HG03175 (cell line): ENCODE results near the gene VSTM2L.

Experiments used
- ATAC-seq: cut with Tn5 transposase; IDR thresholded peaks from one replicate; pipeline ENCODE4 v1.9.1; 2021; ENCODE audit warnings: mild to moderate bottlenecking, moderate library complexity; ENCODE audit not compliant: unreplicated experiment

VSTM2L gene

DNA sequence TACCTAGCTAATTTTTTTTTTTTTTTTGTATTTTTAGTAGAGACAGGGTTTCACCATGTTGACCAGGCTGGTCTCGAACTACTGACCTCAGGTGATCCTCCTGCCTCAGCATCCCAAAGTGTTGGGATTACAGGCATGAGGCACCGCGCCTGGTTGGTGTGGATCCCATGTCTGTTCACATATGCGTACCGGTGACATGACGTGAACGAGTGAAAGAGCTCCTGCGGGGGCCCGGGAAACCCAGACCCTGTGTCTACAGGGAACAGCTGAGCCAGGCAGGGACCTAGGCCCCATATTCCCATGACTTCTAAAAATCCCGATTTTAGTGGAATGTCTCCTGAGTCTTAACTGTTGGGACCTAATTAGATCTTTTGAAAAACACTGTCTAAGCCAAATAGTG lies 33.1 kb downstream of the VSTM2L start:
- ATAC-seq, result no peak

DNA sequence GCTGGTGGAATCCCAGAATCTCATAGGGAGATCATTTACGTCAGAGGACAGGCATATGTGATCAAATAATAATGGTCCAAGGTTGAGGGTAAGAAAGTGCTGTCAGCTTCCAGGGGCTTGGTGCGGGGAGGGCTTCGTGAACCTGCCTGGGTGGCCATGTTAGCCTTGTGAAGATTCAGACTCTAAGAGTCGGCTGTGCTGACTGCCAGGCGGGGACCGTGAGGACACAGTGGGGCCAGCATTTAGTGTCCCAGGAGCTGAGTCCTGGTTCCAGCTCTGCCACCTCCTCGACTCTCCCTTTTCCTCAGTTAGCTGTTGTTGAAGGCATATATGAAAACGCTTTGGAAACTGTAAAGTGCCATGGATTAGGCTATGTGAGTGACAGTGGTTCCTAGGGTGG lies 33.5 kb downstream of the VSTM2L start:
- ATAC-seq, result no peak

DNA sequence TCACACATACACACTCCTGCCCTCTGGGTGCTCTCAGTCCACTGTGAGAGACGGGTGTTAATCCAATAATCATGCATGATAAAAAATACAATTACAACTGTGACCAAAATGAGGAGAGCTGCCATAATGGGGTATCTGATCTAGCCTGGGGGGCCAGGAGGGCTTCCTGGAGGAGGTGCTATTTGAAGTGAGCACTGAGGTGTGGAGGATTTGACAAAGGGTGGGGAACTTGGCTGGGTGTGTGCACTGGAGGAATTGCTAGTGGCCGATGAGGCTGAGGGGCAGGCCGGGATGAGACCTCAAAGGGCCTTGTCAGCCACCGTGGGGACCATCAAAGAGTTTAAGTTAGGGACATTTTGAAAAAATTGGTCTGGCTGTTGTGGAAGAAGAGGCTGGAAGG lies 34.8 kb downstream of the VSTM2L start:
- no peak for ATAC-seq

DNA sequence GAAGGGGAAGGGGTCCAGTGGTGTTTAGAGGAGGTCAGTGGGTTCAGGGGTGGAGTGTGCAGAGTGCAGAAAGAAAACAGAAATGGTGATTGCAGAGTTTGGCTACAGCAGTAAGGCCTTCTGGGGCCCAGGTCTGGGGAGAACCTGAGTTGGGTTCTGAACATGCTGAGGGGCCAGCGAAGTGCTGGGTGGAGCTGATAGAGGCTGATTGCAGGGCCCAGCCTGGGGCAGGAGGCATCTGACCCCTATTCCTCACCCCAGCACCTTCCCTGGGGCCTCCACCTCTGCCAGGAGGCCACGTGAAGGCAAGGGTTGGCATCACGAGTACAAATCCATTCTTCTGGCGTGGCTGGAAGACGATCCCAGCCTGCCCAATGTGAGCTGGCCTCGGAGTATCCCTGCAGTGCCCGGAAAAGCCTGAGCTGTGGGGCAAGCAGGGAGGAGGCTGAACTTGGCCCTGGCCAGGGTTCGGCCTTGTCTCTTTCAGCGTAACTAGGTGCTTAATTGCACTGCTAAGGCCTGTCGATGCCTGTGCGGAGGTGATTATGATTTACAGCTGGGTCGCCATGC lies 35.3 kb downstream of the VSTM2L start:
- ATAC-seq, result no peak

DNA sequence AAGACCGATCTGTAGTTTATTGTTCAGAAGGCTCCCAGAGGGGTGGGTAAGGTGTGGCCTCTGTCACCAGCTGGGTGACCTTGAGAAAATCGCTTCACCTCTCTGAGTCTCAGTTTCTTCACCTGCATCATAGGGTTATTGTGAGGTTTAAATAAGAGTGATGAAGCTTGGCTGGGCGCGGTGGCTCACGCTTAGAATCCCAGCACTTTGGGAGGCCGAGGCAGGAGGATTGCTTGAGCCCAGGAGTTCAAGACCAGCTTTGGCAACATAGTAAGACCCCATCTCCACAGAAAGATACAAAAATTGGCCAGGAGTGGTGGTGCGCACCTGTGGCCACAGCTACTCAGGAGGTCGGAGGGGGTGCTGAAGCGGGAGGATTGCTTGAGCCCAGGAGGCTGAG lies 36.0 kb downstream of the VSTM2L start:
- no peak for ATAC-seq

DNA sequence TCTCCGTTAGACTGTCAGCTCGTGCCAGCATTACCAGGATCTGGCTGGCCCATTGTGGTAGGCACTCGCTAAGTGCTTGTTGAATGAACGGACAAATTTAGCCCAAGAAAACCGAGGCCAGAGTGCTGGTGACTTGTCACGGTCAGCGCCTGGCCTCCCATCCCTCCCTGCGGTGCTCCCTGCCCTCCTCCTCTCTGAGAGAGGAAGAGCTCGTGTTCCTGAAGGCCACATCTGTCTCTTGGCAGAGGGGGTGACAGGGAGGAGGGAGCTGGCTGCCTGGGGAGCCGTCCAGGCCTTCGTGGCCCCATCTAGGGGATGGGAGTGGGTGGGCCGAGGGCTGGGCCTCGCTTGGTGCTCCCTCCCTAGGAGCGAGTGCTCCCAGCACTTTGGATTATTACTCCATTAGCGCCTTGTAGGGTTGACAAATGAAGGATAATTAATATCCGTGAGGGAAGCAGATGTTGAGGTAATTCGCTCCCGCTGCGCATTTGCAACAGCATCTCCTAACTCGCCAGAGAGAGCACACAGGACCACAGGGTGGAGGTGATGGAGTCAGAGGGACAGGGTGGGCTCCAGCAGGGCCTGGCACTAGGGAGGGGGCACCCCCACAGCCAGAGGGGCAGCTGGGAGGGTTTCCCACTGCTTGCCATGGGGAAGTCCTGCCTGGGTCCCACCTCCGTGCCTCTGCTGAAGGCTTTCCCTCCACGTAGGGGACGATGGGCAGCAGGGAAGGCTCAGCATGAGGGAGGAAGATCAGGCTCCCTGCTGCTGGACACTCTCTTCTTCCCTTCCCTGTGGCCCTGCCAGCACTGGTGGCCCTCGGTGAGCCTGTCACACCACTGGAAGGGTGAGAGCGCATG lies 37.0 kb downstream of the VSTM2L start:
- no peak for ATAC-seq

DNA sequence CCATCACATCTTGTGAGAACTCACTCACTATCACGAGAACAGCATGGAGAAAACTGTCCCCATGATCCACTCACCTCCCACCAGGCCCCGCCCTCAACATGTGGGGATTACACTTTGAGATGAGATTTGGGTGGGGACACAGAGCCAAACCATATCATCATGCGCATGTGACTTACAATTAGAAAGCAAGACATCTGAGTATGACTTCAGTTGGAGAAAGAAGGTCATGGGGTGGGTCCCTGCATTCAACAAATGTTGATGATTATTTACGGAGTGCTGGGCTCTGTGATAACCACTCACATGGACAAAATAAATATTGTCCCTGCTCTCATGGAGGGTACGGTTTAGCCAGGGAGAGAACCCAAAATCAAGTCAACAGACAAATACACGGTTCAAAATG lies 37.9 kb downstream of the VSTM2L start:
- no peak for ATAC-seq

DNA sequence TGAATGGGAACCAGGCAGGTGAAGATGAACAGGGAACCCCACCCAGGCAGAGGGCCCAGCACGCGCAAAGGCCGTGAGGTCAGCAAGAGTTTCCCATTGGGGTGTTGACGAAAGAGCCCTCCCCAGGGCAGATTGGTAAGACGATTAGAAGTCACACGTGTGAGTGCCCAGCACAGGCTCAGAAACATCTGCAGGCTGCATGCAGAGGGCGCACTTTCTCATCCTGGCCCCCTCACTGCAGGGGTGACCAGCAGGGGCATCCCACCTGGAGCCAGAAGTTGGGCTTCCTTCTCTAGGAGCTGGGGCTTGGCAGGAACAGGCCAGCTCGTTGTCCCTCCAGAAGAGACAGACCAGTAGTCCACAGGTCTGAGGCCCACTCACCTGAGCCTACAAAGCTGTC lies 38.4 kb downstream of the VSTM2L start:
- no peak for ATAC-seq

DNA sequence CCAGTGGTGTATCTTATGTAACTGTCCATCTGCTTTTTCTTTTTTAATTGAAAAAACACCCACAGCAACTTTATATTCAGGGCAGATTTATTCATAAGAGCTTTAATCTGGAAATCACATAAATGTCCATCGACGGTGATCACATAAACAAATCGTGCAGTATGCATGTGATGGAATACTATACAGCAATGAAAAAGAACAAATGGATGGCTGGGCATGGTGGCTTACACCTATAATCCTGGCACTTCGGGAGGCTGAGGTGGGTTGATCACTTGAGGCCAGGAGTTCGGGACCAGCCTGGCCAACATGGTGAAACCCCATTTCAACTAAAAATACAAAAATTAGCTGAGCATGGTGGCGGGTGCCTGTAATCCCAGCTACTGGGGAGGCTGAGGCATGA lies 39.1 kb downstream of the VSTM2L start:
- no peak for ATAC-seq

DNA sequence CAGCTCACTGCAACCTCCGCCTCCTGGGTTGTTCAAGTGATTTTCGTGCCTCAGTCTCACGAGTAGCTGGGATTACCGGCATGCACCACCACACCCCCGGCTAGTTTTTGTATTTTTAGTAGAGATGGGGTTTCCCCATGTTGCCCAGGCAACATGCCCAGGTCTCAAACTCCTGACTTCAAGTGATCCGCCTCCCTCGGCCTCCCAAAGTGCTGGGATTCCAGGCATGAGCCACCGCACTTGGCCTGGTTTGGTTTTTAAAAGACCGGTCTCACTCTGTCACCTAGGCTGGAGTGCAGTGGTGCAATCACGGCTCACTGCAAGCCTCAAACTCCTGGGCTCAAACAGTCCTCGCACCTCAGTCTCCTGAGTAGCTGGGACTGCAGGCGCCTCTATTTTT lies 40.1 kb downstream of the VSTM2L start:
- ATAC-seq, result no peak

DNA sequence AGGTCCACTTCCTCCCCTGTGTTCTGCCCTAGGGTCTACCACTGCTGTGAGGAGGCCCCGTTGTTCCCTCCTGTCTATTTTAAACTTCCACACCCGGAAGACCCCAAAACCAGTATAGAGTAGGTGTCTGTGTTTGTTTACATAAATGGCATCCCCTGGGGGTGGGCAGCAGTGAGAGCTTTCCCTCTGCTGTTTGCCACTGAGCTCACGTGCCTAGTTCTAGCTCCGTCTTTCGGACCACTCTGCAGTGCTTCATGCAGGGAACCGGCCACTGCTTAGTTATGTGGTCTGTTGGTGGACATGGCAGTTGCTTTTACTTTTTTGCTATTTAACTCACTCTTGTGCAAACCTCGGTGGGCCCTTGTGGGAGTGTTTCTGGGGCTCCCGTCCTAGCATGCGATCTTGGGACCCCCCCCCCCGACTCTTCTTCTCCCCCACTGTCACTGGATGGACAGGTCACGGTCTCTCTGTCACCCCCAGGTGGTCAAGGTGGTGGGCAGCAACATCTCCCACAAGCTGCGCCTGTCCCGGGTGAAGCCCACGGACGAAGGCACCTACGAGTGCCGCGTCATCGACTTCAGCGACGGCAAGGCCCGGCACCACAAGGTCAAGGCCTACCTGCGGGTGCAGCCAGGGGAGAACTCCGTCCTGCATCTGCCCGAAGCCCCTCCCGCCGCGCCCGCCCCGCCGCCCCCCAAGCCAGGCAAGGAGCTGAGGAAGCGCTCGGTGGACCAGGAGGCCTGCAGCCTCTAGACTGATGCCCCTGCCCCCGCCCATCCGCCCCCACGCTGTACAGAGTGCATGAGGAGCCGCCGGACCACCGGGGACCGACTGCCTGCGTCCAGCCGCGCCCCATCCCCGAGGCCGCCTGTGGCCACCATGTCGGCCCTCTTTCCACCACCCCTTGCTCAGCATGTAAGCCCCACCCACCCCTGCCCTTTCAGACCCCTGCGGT lies 40.9 kb downstream of the VSTM2L start:
- ATAC-seq, result no peak

DNA sequence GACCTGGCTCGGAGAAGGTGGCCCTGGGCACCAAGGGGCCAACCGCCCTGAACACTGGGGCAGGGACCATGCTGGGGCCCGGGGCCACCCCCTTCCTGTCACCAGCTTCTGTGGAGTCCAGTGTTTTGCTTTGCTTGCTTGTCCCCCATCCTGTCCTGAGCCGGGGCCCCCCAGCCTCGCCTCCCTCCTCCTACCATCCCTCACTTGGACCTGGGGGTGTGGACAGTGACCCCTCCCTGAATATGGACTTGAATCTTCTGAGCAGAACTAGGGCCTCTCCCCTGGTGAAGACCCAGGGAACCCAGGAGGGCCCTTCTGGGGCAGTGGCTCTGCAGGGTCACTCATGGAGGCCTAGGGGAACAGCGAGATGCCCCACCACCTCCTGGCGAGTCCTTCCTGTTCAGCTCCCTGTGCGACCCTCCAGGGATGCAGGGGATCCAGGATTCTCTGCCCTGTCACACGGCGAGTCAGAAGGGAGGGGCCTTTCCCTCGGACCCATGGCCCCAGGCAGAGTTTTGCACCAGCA lies 41.6 kb downstream of the VSTM2L start:
- no peak for ATAC-seq

DNA sequence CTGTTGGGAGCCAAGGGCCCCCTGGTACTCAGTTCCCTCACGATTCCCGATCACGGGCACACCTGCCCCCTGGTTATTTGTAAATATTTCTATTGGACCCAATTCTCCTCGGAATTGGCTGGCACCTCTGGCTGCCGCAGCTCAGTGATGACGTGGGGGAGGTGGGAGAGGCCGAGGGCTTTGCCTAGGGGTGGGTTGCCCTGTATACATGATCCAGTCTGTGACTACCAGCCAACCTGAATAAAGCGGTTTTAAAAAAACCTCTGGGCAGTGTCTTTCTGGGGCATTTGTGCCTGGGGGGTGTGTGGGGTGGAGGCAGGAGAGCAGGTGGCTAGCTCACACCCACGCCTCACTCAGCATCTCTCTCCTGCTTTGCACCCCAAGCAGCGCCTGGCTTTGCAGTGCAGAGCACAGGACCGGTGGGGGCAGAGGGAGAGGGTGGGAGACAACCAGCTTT lies 42.2 kb downstream of the VSTM2L start:
- ATAC-seq, result no peak

DNA sequence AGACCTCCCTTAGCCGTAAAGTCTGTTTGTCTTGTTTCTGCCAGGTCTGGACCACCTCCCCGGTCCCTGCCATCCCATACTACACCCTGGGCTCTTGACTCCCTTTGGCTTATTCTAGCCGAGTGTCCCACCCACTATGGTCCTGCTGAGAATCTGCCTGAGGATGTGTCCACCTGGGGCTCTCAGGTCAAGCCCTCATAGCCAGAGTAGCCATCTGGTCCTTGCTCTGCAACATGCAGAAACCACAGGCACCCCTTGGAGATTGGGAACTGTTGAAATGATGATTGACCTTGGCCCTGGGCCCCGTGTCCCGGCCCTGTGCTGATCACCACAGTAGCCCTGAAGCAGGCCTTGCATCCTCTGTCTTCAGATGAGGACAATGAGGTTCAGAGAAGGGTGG lies 44.0 kb downstream of the VSTM2L start:
- no peak for ATAC-seq

DNA sequence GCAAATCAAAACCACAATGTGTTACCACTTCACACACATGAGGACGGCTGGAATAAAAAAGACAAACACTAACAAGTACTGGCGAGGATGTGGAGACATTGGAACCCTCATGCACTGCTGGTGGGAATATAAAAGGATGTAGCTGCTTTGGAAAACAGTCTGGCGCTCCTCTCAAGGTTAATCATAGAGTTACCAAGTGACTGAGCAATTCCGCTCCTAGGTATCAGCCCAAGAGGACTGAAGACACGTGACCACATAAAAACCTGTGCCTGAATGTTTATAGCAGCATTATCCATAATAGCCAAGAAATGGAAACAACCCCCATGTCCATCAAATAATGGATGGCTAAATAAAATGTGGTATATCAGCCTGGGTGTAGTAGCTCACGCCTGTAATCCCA lies 45.0 kb downstream of the VSTM2L start:
- no peak for ATAC-seq

DNA sequence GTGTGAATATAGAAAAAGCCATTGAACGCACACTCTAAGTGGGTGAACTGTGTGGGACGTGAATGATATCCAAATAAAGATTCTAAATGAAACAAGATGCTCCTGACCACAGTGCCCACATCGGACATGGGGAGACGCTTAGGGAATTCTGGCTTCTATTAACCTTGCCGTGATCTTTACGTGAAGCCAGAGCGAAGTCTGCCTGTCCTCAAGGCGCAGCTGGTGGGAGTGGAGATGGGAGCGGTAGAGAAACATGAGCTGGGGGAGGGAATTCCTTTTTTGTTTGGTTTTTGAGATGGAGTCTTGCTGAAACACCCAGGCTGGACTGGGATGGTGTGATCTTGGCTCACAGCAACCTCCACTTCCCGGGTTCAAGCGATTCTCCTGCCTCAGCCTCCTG lies 46.0 kb downstream of the VSTM2L start:
- no peak for ATAC-seq

DNA sequence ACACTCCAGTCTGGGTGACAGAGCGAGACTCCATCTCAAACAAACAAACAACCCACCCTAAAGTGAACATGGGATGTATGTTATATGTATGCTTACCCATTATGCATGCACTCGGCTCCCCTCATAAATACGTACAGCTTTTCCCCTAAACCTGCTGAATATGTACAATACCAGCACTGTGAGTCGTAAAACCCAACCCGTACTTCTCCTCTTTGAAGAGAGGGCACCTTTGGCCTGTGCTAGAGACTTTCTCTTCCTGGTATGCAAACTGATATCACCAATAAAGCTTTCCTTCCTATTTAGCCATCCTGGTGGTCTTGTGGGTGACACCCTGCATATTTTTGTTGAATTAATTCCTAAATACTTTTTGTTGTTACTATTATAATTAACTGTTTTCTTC lies 51.3 kb downstream of the VSTM2L start:
- ATAC-seq, result no peak

DNA sequence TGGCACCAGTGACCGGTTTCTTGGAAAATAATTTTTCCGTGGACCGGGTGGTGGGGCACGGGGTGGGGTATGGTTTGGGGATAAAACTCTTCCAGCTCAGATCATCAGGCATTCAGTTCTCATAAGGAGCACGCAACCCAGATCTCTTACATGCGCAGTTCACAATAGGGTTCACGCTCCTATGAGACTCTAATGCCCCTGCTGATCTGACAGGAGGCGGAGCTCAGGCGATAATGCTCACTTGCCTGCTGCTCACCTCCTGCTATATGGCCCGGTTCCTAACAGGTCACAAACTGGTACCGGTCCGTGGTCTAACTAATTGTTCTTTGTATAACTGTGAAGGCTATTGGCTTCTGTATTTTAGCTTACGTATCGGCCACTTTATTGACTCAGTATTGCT lies 51.7 kb downstream of the VSTM2L start:
- no peak for ATAC-seq

DNA sequence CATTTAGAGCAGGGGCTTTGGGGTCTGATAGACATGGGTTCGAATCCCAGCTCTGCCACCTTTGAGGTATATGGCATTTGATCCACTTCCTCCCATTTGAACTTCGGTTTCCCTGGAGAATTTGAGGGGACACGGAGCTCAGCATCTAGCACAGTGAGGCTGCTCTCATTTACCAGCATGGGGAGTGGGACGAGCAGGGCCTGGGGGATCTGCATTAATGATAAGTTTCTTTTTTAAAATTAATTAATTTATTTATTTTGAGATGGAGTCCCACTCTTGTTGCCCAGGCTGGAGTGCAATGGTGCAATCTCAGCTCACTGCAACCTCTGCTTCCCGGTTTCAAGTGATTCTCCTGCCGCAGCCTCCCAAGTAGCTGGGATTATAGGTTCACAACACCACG lies 52.6 kb downstream of the VSTM2L start:
- ATAC-seq, result no peak

DNA sequence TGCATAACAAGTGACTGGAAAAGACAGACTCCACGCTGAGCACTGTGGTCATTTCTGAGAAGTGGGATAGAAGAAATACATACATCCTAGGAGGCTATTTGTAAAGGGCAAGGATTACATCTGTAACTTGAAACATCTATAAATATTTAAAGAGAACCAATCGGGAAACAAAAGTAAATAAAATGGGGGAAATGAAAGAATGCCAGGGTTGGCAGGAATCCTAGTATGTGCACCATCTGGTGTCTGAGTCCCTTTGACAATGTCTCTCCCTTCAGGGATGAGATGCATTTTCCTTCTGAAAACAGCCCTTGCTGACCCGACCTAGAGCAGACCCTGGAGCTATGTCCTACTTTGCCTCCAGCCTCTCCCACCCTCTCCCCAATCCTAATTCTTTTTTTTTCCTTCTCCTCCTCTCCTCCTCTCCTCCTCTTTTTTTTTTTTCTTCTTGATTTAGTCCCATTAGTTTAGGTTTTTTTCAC lies 53.2 kb downstream of the VSTM2L start:
- ATAC-seq, result no peak

DNA sequence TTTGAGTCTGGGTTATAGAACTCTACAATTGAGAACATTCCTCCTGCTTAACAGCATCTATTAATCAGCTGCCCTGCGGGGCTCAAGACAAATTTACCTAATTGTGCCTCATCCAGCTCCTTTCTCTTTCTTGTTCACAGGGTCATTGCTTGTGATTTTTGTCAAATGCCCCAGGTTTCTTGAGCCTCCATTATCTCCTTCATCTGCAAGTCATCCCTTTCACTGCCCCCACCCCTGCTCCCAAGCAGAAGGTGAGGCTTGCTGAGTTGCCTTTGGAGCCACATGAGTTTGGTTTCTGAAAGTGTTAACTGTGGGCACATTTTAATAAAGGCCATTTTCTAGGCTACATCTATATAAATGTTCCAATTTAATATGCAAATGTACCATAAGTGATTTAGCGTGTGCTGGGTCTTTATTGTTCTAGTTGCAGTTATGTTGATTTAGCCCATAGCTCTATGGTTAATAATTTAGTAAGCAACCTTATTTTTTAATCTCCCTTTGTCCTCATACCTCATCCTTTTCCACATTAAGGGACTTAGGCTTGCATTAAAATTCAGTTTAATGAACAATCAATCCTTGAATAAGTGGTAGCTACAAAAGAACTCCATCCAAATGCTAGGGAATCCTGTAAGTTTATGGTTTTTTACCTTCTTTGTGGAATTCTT lies 56.1 kb downstream of the VSTM2L start:
- ATAC-seq, result no peak
